BLaER1 treated with 17β-estradiol and CSF1 and Interleukin-3, amounts not matched to agents 10 nM and 100 nM (cell line): ENCODE measurements around the gene GATA1.

Experiments used
- H3K27ac ChIP-seq, 11 experiments: shearing (Covaris generic); formaldehyde crosslinking; 2 replicates each; pipeline ENCODE4 v1.8.1; 2022
- H3K27me3 ChIP-seq, 11 experiments: shearing (Covaris generic); formaldehyde crosslinking; 2 replicates each; pipeline ENCODE4 v1.8.1; 2022
- H3K36me3 ChIP-seq, 11 experiments: shearing (Covaris generic); formaldehyde crosslinking; 2 replicates each; pipeline ENCODE4 v1.8.1; 2022
- H3K4me1 ChIP-seq, 10 experiments: shearing (Covaris generic); formaldehyde crosslinking; 2 replicates each; pipeline ENCODE4 v1.8.1; 2022
- H3K4me2 ChIP-seq, 11 experiments: shearing (Covaris generic); formaldehyde crosslinking; 2 replicates each; pipeline ENCODE4 v1.8.1; 2022
- H3K4me3 ChIP-seq, 10 experiments: shearing (Covaris generic); formaldehyde crosslinking; 2 replicates each; pipeline ENCODE4 v1.8.1; 2022
- H3K9ac ChIP-seq, 11 experiments: shearing (Covaris generic); formaldehyde crosslinking; 2 replicates each; pipeline ENCODE4 v1.8.1; 2022
- H3K9me3 ChIP-seq, 11 experiments: shearing (Covaris generic); formaldehyde crosslinking; replicated peaks in 1 of 11; 2 replicates each; pipeline ENCODE4 v1.8.1; 2022
- H4K20me1 ChIP-seq, 11 experiments: shearing (Covaris generic); formaldehyde crosslinking; 2 replicates each; pipeline ENCODE4 v1.8.1; 2022
- Cebpa-rat ChIP-seq, 11 experiments: shearing (Covaris generic); IDR thresholded peaks; 2 replicates each; pipeline ENCODE4 v1.8.1; 2022

Gene GATA1

DNA sequence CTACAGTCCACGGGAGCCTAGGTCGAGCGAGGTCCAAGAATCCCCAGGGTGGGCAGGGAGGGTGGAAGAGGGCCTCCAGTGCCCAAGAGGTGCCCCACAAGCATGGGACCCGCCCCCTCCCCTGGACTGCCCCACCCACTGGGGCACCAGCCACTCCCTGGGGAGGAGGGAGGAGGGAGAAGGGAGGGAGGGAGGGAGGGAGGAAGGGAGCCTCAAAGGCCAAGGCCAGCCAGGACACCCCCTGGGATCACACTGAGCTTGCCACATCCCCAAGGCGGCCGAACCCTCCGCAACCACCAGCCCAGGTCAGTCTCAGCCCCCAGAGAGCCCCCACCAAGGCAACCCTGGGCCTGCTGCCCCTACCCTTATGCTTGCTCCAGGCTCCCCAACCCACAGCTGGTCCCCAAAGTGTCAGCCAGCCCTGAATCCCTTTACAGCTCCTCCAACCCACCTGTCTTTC lies at the start of gene GATA1:
GATA1 (plus strand) TSS at position 250 of the 460 bp plus-strand sequence. CDS start 4,520 bp downstream, outside the sequence.
- Histone ChIP-seq H3K36me3 (no peaks in the 10 kb centered on the region), H3K27me3 (peaks cover 24 to 86% (median 62%) of the 10 kb centered on the region in 11 experiments), H3K4me2 (no peak within 1 kb of the TSS), H3K9ac (no peak within 1 kb of the TSS), H3K4me3 (no peak within 1 kb of the TSS), H3K9me3 (0 out of 22 replicates have a peak, but pooled peaks cover 0 to 3% (median 0%) of the 10 kb centered on the region in 11 experiments), H3K4me1 (peaks cover 0 to 6% (median 0%) of the 10 kb centered on the region in 10 experiments; a peak in 2 of 20 replicates), H4K20me1 (no peaks in the 10 kb centered on the region; a peak in 2 of 22 replicates), H3K27ac (no peak within 1 kb of the TSS)
- no peak for TF ChIP-seq Cebpa-rat (IDR thresholded peaks at IDR 0.05)

DNA sequence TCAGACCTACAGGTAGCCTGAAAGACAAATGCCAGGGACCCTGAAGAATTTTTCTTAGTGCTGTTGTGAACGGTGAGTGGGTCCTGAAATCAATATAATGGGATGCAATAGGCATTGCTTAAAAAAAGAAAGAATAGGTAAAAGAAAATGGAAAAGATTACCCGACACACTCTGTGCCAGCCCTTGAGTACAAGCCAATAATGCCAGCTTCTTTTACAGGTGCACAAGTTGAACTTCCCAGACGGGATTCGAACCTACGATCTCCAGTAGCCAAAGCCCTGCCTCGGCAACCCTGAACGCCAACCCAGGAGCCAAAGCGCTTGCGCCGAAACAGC lies 49.5 kb upstream of the GATA1 start:
- H3K4me3 ChIP-seq, result peak overlapping the region; percentile 20 to 70 (median 56); a peak in 18 of 20 replicates
- peaks cover 5 to 12% (median 7%) of the 10 kb centered on the region in 10 experiments; a peak in 10 of 20 replicates for H3K4me1 ChIP-seq
- no peaks in the 10 kb centered on the region; a peak in 2 of 22 replicates for H4K20me1 ChIP-seq
- H3K27ac ChIP-seq, result peak overlapping the region in 7 of 11 experiments; percentile 29 to 92 (median 88); a peak in 11 of 22 replicates
- peak overlapping the region in 4 of 11 experiments; percentile 30 to 87 (median 82); a peak in 5 of 22 replicates for H3K9ac ChIP-seq
- H3K9me3 ChIP-seq, result peaks cover 0 to 3% (median 0%) of the 10 kb centered on the region in 11 experiments; a peak in 1 of 22 replicates
- H3K27me3 ChIP-seq, result peaks cover 47 to 94% (median 84%) of the 10 kb centered on the region in 11 experiments
- no peaks in the 10 kb centered on the region for H3K36me3 ChIP-seq
- TF ChIP-seq Cebpa-rat (IDR thresholded peaks at IDR 0.05), result no peak
- peak overlapping the region; percentile 6 to 58 (median 32); a peak in 18 of 22 replicates for H3K4me2 ChIP-seq

- Histone ChIP-seq H3K27me3 (peaks cover 47 to 94% (median 84%) of the 10 kb centered on the region in 11 experiments), H3K4me3 (peak overlapping the region; percentile 54 to 70 (median 62)), H3K36me3 (no peaks in the 10 kb centered on the region), H3K9me3 (peaks cover 0 to 6% (median 0%) of the 10 kb centered on the region in 11 experiments; a peak in 1 of 22 replicates), H3K27ac (peak overlapping the region; percentile 83 to 92 (median 88)), H3K9ac (peak overlapping the region; percentile 81 to 90 (median 84)), H3K4me1 (peaks cover 5 to 12% (median 7%) of the 10 kb centered on the region in 10 experiments; a peak in 10 of 20 replicates), H3K4me2 (peak overlapping the region; percentile 62 to 88 (median 70)), H4K20me1 (no peaks in the 10 kb centered on the region; a peak in 2 of 22 replicates)
- no peak for TF ChIP-seq Cebpa-rat (IDR thresholded peaks at IDR 0.05)
Observed at GRCh38 chrX:48737213-48737938, 49.0 kb upstream of the GATA1 start.

DNA sequence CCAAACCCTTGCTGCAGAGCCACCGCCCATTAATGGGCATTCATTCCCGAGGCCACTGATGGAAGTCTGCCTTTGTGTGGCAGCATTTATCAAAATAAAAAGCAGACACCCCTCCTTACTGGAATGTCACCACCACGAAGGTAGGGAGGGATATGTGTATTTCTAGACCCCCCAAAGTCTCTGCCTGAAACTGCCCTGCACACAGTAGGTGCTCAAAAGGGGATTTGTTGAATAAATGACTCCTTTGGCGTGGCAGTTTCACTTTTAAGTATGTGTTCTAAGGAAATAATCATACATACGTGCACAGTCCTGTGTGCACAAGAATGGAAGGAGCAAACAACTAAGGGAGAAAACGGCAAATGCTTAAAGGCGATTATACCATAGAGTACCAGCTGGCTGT lies 48.5 kb upstream of the GATA1 start:
- peak overlapping the region; percentile 62 to 88 (median 70) for H3K4me2 ChIP-seq
- H3K27me3 ChIP-seq, result peaks cover 47 to 96% (median 84%) of the 10 kb centered on the region in 11 experiments
- H3K4me3 ChIP-seq, result peak overlapping the region; percentile 54 to 70 (median 62)
- TF ChIP-seq Cebpa-rat (IDR thresholded peaks at IDR 0.05), result no peak
- no peaks in the 10 kb centered on the region for H3K36me3 ChIP-seq
- H3K27ac ChIP-seq, result peak overlapping the region; percentile 83 to 92 (median 88)
- peaks cover 5 to 12% (median 7%) of the 10 kb centered on the region in 10 experiments; a peak in 10 of 20 replicates for H3K4me1 ChIP-seq
- peak overlapping the region; percentile 81 to 90 (median 84) for H3K9ac ChIP-seq
- H4K20me1 ChIP-seq, result no peaks in the 10 kb centered on the region; a peak in 2 of 22 replicates
- peaks cover 0 to 6% (median 0%) of the 10 kb centered on the region in 11 experiments; a peak in 1 of 22 replicates for H3K9me3 ChIP-seq

DNA sequence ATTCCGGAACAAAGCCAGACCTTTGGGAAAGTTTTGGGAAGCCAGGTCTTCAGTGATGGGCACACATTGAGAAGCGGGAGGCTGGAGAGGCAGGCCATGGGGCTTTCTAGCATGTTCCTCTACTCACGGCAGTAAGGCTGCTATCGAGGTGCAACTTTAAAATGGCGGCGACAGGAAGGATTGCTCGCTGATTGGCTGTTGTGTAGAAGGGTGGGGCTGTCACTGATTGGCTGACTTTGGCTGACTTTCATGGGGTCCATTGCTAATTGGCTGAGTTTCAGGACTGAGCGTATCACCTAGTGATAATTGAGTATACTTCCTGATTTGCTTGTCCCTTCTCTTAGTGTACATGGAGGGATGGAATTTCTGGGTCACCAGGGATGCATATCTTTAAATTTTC lies 44.6 kb upstream of the GATA1 start:
- Histone ChIP-seq H3K36me3 (no peaks in the 10 kb centered on the region), H3K4me1 (peaks cover 5 to 9% (median 7%) of the 10 kb centered on the region in 10 experiments; a peak in 10 of 20 replicates), H4K20me1 (no peaks in the 10 kb centered on the region), H3K27ac (no peak overlapping the region), H3K4me2 (no peak overlapping the region), H3K27me3 (peaks cover 32 to 94% (median 80%) of the 10 kb centered on the region in 11 experiments), H3K9ac (no peak overlapping the region), H3K9me3 (peaks cover 0 to 6% (median 0%) of the 10 kb centered on the region in 11 experiments; a peak in 1 of 22 replicates), H3K4me3 (no peak overlapping the region)
- TF ChIP-seq Cebpa-rat (IDR thresholded peaks at IDR 0.05), result no peak

GRCh38 chrX:48745222-48745621 lies 41.2 kb upstream of the GATA1 start:
- Histone ChIP-seq H3K27me3 (peaks cover 27 to 92% (median 60%) of the 10 kb centered on the region in 11 experiments), H3K9ac (no peak overlapping the region), H3K9me3 (peaks cover 0 to 6% (median 0%) of the 10 kb centered on the region in 11 experiments; a peak in 1 of 22 replicates), H3K4me3 (no peak overlapping the region), H3K4me2 (no peak overlapping the region), H4K20me1 (no peaks in the 10 kb centered on the region), H3K27ac (no peak overlapping the region), H3K36me3 (no peaks in the 10 kb centered on the region), H3K4me1 (peaks cover 0 to 6% (median 0%) of the 10 kb centered on the region in 10 experiments; a peak in 4 of 20 replicates)
- no peak for TF ChIP-seq Cebpa-rat (IDR thresholded peaks at IDR 0.05)

GRCh38 chrX:48747415-48748016 lies 38.9 kb upstream of the GATA1 start:
- H3K9ac ChIP-seq, result no peak overlapping the region
- H3K9me3 ChIP-seq, result no peaks in the 10 kb centered on the region
- peak overlapping the region in 1 of 11 experiments; percentile 1; a peak in 1 of 22 replicates for H3K4me2 ChIP-seq
- TF ChIP-seq Cebpa-rat (IDR thresholded peaks at IDR 0.05), result no peak
- H3K27ac ChIP-seq, result no peak overlapping the region
- H3K4me3 ChIP-seq, result no peak overlapping the region
- H3K4me1 ChIP-seq, result peaks cover 0 to 6% (median 0%) of the 10 kb centered on the region in 10 experiments; a peak in 4 of 20 replicates
- peaks cover 4 to 80% (median 42%) of the 10 kb centered on the region in 11 experiments; a peak in 19 of 22 replicates for H3K27me3 ChIP-seq
- H3K36me3 ChIP-seq, result no peaks in the 10 kb centered on the region
- no peaks in the 10 kb centered on the region; a peak in 1 of 22 replicates for H4K20me1 ChIP-seq

DNA sequence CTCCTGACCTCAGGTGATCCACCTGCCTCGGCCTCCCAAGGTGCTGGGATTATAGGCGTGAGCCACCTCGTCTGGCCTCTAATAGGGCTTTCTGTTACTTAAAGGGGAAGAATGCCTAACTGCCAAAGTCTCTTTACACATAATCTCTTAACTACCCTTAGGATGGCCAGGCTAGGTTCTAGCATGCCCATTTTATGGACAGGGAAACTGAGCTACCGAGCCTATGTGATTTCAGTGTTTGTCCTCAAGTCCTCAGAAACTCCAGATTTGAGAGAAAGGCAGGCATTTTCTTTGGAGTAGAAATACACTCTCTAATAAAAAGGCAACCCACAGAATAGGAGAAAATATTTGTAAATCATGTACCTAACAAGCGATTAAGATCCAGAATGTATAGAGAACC lies 37.2 kb upstream of the GATA1 start:
- Histone ChIP-seq H3K9ac (no peak overlapping the region), H3K4me3 (no peak overlapping the region), H3K27ac (no peak overlapping the region), H3K4me2 (no peak overlapping the region), H3K27me3 (peaks cover 3 to 80% (median 45%) of the 10 kb centered on the region in 11 experiments; a peak in 20 of 22 replicates), H3K36me3 (no peaks in the 10 kb centered on the region), H4K20me1 (no peaks in the 10 kb centered on the region; a peak in 1 of 22 replicates), H3K9me3 (no peaks in the 10 kb centered on the region), H3K4me1 (peaks cover 0 to 6% (median 0%) of the 10 kb centered on the region in 10 experiments; a peak in 4 of 20 replicates)
- TF ChIP-seq Cebpa-rat (IDR thresholded peaks at IDR 0.05), result no peak
